Breast epithelium (tissue), 3 donors: ENCODE measurements around the gene ALKBH5.

ENCODE experiments used
- POLR2A ChIP-seq: fragments of 450-650 bp; IDR thresholded peaks from one replicate; pipeline ENCODE4 v1.6.1; 2016; ENCODE audit warnings: antibody characterized with exemption, mild to moderate bottlenecking, moderate library complexity
- POLR2AphosphoS5 ChIP-seq, 3 donors: sonication (generic); formaldehyde crosslinking; IDR thresholded peaks; one replicate each; pipeline ENCODE4 v1.6.1; 2017; ENCODE audit warnings: antibody characterized with exemption in 3 of 3
- TF ChIP-seq, protein P1 (sequence below), 3 donors: fragments of 450-650 bp; IDR thresholded peaks; one replicate each; pipeline ENCODE4 v1.5.1; 2016 to 2017; ENCODE audit warnings: antibody characterized with exemption in 3 of 3, mild to moderate bottlenecking in 3 of 3, moderate library complexity in 3 of 3

DNA sequence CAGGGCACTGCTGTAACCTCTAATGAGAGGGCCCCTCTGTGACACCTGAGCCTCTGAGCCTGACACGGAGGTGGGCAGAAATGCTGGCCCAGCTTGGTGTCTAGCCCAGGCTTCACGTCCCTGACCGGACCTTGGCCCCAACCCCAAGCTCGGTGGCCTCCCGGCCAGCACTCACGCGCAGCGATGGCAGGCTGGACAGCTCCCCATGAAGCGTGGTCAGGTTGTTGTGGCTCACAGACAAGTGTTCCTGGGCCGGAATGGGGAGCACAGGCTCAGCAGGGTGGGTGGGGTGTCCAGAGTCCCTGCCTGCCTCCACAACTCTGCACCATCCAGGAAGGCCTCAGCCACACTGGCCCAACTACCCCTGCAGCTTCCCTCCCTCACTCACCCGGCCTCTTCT lies 72.7 kb downstream of the ALKBH5 start:
- TF ChIP-seq, protein P1, sequence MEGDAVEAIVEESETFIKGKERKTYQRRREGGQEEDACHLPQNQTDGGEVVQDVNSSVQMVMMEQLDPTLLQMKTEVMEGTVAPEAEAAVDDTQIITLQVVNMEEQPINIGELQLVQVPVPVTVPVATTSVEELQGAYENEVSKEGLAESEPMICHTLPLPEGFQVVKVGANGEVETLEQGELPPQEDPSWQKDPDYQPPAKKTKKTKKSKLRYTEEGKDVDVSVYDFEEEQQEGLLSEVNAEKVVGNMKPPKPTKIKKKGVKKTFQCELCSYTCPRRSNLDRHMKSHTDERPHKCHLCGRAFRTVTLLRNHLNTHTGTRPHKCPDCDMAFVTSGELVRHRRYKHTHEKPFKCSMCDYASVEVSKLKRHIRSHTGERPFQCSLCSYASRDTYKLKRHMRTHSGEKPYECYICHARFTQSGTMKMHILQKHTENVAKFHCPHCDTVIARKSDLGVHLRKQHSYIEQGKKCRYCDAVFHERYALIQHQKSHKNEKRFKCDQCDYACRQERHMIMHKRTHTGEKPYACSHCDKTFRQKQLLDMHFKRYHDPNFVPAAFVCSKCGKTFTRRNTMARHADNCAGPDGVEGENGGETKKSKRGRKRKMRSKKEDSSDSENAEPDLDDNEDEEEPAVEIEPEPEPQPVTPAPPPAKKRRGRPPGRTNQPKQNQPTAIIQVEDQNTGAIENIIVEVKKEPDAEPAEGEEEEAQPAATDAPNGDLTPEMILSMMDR (IDR thresholded peaks at IDR 0.05) = no peak
- TF ChIP-seq POLR2AphosphoS5 (IDR thresholded peaks at IDR 0.05) = no peak
- no peak for TF ChIP-seq POLR2A
